Hematopoietic multipotent progenitor cell treated with erythropoietin and hydrocortisone succinate and interleukin-3 and kit ligand, for 17 days (in vitro differentiated cells): ENCODE data around the gene AUTS2.
"Not testable (repeated sequence)": the region's sequence is repeated elsewhere in the genome, so short reads cannot be mapped to it uniquely, and the experiment has no call there.

Experiments
- DNase-seq: peaks from one replicate; pipeline ENCODE4 v3.0.0-alpha.2; 2015; ENCODE audit warnings: low spot score

The AUTS2 gene

GRCh38 chr7:70259502-70259901 is 661.2 kb downstream of the AUTS2 start:
- no peak for DNase-seq

- DNase-seq = no peak
Measured at GRCh38 chr7:70263471-70264255, 665.4 kb downstream of the AUTS2 start.

GRCh38 chr7:70266186-70266585 is 667.9 kb downstream of the AUTS2 start:
- DNase-seq = no peak

GRCh38 chr7:70267381-70268120 is 669.3 kb downstream of the AUTS2 start:
- DNase-seq = no peak

- no peak for DNase-seq
Measured at GRCh38 chr7:70268179-70268578, 669.9 kb downstream of the AUTS2 start.

GRCh38 chr7:70270149-70270548 is 671.9 kb downstream of the AUTS2 start:
- DNase-seq = no peak

GRCh38 chr7:70271617-70272081 is 673.4 kb downstream of the AUTS2 start:
- DNase-seq = no peak

- DNase-seq = not testable (repeated sequence)
Measured at GRCh38 chr7:70275570-70275969, 677.3 kb downstream of the AUTS2 start.

- no peak for DNase-seq
Measured at GRCh38 chr7:70285187-70285586, 686.9 kb downstream of the AUTS2 start.

- DNase-seq = no peak
Measured at GRCh38 chr7:70285854-70286253, 687.6 kb downstream of the AUTS2 start.

- no peak for DNase-seq
Measured at GRCh38 chr7:70288781-70289456, 690.6 kb downstream of the AUTS2 start.

GRCh38 chr7:70292716-70293115 is 694.4 kb downstream of the AUTS2 start:
- DNase-seq = no peak

- DNase-seq = no peak
Measured at GRCh38 chr7:70294211-70294911, 696.1 kb downstream of the AUTS2 start.

GRCh38 chr7:70298780-70299471 is 700.7 kb downstream of the AUTS2 start:
- DNase-seq = no peak

GRCh38 chr7:70299472-70299807 is 701.2 kb downstream of the AUTS2 start:
- no peak for DNase-seq

GRCh38 chr7:70301673-70302185 is 703.5 kb downstream of the AUTS2 start:
- DNase-seq = no peak

GRCh38 chr7:70303309-70303708 is 705.0 kb downstream of the AUTS2 start:
- no peak for DNase-seq

GRCh38 chr7:70303780-70304179 is 705.5 kb downstream of the AUTS2 start:
- DNase-seq = no peak

GRCh38 chr7:70306173-70306572 is 707.9 kb downstream of the AUTS2 start:
- no peak for DNase-seq

GRCh38 chr7:70307544-70308106 is 709.4 kb downstream of the AUTS2 start:
- no peak for DNase-seq

- DNase-seq = no peak
Measured at GRCh38 chr7:70312336-70312735, 714.1 kb downstream of the AUTS2 start.
